ENCODE data around the gene PHKA2. TPM values are rescaled to one million over a fixed set of nuclear protein-coding genes. Genes with fewer than 3 reads are reported as not detected.

PHKA2 gene
- total and polyA plus RNA-seq, 4 donors, result 28.9 to 82.3 (median 41.9) TPM

DNA sequence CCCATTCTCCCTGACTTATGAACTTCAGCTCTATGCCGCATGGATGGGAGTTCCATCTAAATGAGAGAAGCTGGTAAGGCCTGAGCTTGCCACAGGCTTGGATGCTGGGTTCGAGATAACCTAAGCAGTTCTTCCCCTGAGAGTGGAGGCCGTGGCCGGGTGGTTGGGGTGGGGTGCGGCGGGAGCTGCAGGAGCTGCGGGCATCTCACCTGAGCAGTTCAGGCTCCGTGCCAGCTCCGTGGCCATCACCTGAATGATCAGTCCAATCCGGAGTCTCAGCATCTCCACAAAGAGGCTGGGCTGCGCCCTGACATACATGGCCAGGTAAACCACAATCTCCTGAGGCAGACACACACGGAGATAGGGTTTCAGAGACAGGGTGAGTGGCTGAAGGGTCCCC lies 77.6 kb downstream of the PHKA2 start:
- no peak overlapping the region for H3K9ac ChIP-seq (ENCODE audit: low read depth in 1 of 2, low read length in 2 of 2)
- H3K27me3 ChIP-seq (ENCODE audit: control insufficient read depth in 4 of 4, insufficient read depth in 4 of 4, low read length in 3 of 4), result no peaks in the 10 kb centered on the region
- no peaks in the 10 kb centered on the region for H3K9me3 ChIP-seq (ENCODE audit: control insufficient read depth in 4 of 4, low read length in 3 of 4)
- H3K27ac ChIP-seq (ENCODE audit: low read depth in 1 of 2, low read length in 2 of 2), result no peak overlapping the region
- no peaks in the 10 kb centered on the region for H3K4me1 ChIP-seq (ENCODE audit: control insufficient read depth in 4 of 4, insufficient read depth in 4 of 4, low read length in 3 of 4)
- peaks cover 17 to 64% (median 38%) of the 10 kb centered on the region in 4 donors for H3K36me3 ChIP-seq (ENCODE audit: control insufficient read depth in 4 of 4, insufficient read depth in 3 of 4, low read depth in 1 of 4, low read length in 3 of 4)
- no peak for DNase-seq (ENCODE audit: low spot score)
- no peak for TF ChIP-seq RAD21 (IDR thresholded peaks at IDR 0.05)
- H3K4me3 ChIP-seq (ENCODE audit: low read depth in 1 of 3, low read length in 3 of 3), result no peak overlapping the region
- 98% methylated on average over 12 of the region's 12 CpGs for WGBS

DNA sequence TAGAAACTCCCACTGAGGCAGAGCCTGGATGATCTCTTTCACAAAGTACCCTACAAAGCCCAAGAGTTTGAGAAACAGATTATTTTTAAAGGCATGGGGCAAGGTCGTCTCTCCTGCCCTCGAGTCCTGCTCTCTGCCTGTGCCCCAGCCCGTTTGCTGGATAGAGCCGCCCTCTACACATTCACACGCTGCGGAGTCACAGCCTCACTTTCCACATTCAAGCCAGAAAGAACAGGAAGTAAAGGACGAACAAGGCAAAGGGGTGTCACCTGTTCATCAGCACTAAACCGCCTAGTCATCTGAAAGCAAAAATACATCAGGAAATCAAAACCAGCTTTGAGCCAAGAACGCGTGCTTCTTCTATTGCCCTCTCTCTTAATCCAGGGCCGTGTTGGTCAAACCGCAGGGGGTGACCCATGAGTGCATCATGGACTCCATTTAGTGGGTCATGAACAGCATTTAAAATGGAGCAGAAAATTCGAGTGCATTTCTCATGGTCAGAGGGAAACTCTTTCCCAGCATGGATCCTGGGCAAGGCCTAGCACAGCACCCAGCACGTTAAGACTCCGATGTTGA lies 83.4 kb downstream of the PHKA2 start:
- no peaks in the 10 kb centered on the region for H3K27me3 ChIP-seq (ENCODE audit: control insufficient read depth in 4 of 4, insufficient read depth in 4 of 4, low read length in 3 of 4)
- 88% methylated on average over 15 of the region's 15 CpGs for WGBS
- no peak for TF ChIP-seq GABPA (IDR thresholded peaks at IDR 0.05 in 1 of 2, conservative IDR thresholded peaks at IDR 0.05 in 1 of 2)
- TF ChIP-seq FOXA2 (IDR thresholded peaks at IDR 0.05), result no peak
- TF ChIP-seq, protein P1, sequence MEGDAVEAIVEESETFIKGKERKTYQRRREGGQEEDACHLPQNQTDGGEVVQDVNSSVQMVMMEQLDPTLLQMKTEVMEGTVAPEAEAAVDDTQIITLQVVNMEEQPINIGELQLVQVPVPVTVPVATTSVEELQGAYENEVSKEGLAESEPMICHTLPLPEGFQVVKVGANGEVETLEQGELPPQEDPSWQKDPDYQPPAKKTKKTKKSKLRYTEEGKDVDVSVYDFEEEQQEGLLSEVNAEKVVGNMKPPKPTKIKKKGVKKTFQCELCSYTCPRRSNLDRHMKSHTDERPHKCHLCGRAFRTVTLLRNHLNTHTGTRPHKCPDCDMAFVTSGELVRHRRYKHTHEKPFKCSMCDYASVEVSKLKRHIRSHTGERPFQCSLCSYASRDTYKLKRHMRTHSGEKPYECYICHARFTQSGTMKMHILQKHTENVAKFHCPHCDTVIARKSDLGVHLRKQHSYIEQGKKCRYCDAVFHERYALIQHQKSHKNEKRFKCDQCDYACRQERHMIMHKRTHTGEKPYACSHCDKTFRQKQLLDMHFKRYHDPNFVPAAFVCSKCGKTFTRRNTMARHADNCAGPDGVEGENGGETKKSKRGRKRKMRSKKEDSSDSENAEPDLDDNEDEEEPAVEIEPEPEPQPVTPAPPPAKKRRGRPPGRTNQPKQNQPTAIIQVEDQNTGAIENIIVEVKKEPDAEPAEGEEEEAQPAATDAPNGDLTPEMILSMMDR (IDR thresholded peaks at IDR 0.05; ENCODE audit: low read depth, low read length, missing input control), result no peak
- no peak for TF ChIP-seq EGR1 (IDR thresholded peaks at IDR 0.05; ENCODE audit: low read depth in 2 of 2)
- no peak for TF ChIP-seq YY1 (IDR thresholded peaks at IDR 0.05)
- no peak for TF ChIP-seq JUND (IDR thresholded peaks at IDR 0.05)
- TF ChIP-seq, protein P2, sequence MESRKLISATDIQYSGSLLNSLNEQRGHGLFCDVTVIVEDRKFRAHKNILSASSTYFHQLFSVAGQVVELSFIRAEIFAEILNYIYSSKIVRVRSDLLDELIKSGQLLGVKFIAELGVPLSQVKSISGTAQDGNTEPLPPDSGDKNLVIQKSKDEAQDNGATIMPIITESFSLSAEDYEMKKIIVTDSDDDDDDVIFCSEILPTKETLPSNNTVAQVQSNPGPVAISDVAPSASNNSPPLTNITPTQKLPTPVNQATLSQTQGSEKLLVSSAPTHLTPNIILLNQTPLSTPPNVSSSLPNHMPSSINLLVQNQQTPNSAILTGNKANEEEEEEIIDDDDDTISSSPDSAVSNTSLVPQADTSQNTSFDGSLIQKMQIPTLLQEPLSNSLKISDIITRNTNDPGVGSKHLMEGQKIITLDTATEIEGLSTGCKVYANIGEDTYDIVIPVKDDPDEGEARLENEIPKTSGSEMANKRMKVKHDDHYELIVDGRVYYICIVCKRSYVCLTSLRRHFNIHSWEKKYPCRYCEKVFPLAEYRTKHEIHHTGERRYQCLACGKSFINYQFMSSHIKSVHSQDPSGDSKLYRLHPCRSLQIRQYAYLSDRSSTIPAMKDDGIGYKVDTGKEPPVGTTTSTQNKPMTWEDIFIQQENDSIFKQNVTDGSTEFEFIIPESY (IDR thresholded peaks at IDR 0.05), result no peak
- TF ChIP-seq, protein P3, sequence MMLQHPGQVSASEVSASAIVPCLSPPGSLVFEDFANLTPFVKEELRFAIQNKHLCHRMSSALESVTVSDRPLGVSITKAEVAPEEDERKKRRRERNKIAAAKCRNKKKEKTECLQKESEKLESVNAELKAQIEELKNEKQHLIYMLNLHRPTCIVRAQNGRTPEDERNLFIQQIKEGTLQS (IDR thresholded peaks at IDR 0.05), result no peak
- no peak overlapping the region for H3K9ac ChIP-seq (ENCODE audit: low read depth in 1 of 2, low read length in 2 of 2)
- H3K27ac ChIP-seq (ENCODE audit: low read depth in 1 of 2, low read length in 2 of 2), result no peak overlapping the region
- H3K9me3 ChIP-seq (ENCODE audit: control insufficient read depth in 4 of 4, low read length in 3 of 4), result no peaks in the 10 kb centered on the region
- DNase-seq (ENCODE audit: low spot score), result no peak
- peaks cover 9 to 43% (median 12%) of the 10 kb centered on the region in 4 donors for H3K36me3 ChIP-seq (ENCODE audit: control insufficient read depth in 4 of 4, insufficient read depth in 3 of 4, low read depth in 1 of 4, low read length in 3 of 4)
- no peak overlapping the region for H3K4me3 ChIP-seq (ENCODE audit: low read depth in 1 of 3, low read length in 3 of 3)
- H3K4me1 ChIP-seq (ENCODE audit: control insufficient read depth in 4 of 4, insufficient read depth in 4 of 4, low read length in 3 of 4), result no peaks in the 10 kb centered on the region

DNA sequence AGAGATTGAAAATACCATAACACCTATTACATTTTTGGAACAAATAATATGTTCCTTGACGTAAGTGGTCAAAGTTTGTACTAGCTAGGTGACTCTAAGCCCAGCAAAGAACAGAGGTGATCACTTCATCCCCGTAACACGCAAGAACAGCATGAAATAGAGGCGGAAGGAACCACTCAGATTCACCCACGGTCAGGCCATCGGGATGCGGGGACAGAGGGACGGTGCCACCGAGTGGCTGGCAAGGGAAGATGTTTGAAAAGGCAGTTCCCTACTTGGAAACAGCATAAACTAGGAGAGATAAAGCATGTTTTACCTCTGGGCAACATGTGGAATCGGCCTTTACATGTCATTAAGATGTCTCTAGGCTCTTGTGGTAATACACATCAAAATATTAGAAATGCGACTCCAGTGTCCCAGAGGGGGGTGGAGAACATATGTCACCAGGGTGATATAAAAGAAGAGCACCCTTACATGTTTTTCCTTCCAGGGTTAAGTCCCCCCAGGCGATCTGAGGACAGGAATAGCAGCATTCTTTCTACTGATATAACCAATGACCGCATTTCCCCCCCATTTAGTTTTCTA lies 84.0 kb downstream of the PHKA2 start:
- no peak for DNase-seq (ENCODE audit: low spot score)
- WGBS, result 85% methylated on average over 13 of the region's 13 CpGs
- H3K27me3 ChIP-seq (ENCODE audit: control insufficient read depth in 4 of 4, insufficient read depth in 4 of 4, low read length in 3 of 4), result no peaks in the 10 kb centered on the region
- no peak overlapping the region for H3K27ac ChIP-seq (ENCODE audit: low read depth in 1 of 2, low read length in 2 of 2)
- no peak overlapping the region for H3K4me3 ChIP-seq (ENCODE audit: low read depth in 1 of 3, low read length in 3 of 3)
- peaks cover 12 to 39% (median 12%) of the 10 kb centered on the region in 4 donors for H3K36me3 ChIP-seq (ENCODE audit: control insufficient read depth in 4 of 4, insufficient read depth in 3 of 4, low read depth in 1 of 4, low read length in 3 of 4)
- TF ChIP-seq, protein P1 (IDR thresholded peaks at IDR 0.05; ENCODE audit: low read depth, low read length, missing input control), result peak; percentile 12
- TF ChIP-seq RAD21 (IDR thresholded peaks at IDR 0.05), result peak; percentile 28 to 63
- TF ChIP-seq, protein P4, sequence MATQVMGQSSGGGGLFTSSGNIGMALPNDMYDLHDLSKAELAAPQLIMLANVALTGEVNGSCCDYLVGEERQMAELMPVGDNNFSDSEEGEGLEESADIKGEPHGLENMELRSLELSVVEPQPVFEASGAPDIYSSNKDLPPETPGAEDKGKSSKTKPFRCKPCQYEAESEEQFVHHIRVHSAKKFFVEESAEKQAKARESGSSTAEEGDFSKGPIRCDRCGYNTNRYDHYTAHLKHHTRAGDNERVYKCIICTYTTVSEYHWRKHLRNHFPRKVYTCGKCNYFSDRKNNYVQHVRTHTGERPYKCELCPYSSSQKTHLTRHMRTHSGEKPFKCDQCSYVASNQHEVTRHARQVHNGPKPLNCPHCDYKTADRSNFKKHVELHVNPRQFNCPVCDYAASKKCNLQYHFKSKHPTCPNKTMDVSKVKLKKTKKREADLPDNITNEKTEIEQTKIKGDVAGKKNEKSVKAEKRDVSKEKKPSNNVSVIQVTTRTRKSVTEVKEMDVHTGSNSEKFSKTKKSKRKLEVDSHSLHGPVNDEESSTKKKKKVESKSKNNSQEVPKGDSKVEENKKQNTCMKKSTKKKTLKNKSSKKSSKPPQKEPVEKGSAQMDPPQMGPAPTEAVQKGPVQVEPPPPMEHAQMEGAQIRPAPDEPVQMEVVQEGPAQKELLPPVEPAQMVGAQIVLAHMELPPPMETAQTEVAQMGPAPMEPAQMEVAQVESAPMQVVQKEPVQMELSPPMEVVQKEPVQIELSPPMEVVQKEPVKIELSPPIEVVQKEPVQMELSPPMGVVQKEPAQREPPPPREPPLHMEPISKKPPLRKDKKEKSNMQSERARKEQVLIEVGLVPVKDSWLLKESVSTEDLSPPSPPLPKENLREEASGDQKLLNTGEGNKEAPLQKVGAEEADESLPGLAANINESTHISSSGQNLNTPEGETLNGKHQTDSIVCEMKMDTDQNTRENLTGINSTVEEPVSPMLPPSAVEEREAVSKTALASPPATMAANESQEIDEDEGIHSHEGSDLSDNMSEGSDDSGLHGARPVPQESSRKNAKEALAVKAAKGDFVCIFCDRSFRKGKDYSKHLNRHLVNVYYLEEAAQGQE (IDR thresholded peaks at IDR 0.05), result no peak
- no peaks in the 10 kb centered on the region for H3K9me3 ChIP-seq (ENCODE audit: control insufficient read depth in 4 of 4, low read length in 3 of 4)
- H3K9ac ChIP-seq (ENCODE audit: low read depth in 1 of 2, low read length in 2 of 2), result no peak overlapping the region
- H3K4me1 ChIP-seq (ENCODE audit: control insufficient read depth in 4 of 4, insufficient read depth in 4 of 4, low read length in 3 of 4), result no peaks in the 10 kb centered on the region

All from liver (tissue), 9 donors.